GM18508 (cell line): ENCODE measurements around the gene XYLT1.
"Not testable (repeated sequence)": the region's sequence is repeated elsewhere in the genome, so short reads cannot be mapped to it uniquely, and the experiment has no call there.

Experiments used
- ATAC-seq: cut with Tn5 transposase; IDR thresholded peaks from one replicate; pipeline ENCODE4 v1.9.1; 2021; ENCODE audit warnings: moderate number of reproducible peaks; ENCODE audit not compliant: insufficient read depth, unreplicated experiment

XYLT1 gene, protein sequence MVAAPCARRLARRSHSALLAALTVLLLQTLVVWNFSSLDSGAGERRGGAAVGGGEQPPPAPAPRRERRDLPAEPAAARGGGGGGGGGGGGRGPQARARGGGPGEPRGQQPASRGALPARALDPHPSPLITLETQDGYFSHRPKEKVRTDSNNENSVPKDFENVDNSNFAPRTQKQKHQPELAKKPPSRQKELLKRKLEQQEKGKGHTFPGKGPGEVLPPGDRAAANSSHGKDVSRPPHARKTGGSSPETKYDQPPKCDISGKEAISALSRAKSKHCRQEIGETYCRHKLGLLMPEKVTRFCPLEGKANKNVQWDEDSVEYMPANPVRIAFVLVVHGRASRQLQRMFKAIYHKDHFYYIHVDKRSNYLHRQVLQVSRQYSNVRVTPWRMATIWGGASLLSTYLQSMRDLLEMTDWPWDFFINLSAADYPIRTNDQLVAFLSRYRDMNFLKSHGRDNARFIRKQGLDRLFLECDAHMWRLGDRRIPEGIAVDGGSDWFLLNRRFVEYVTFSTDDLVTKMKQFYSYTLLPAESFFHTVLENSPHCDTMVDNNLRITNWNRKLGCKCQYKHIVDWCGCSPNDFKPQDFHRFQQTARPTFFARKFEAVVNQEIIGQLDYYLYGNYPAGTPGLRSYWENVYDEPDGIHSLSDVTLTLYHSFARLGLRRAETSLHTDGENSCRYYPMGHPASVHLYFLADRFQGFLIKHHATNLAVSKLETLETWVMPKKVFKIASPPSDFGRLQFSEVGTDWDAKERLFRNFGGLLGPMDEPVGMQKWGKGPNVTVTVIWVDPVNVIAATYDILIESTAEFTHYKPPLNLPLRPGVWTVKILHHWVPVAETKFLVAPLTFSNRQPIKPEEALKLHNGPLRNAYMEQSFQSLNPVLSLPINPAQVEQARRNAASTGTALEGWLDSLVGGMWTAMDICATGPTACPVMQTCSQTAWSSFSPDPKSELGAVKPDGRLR

DNA sequence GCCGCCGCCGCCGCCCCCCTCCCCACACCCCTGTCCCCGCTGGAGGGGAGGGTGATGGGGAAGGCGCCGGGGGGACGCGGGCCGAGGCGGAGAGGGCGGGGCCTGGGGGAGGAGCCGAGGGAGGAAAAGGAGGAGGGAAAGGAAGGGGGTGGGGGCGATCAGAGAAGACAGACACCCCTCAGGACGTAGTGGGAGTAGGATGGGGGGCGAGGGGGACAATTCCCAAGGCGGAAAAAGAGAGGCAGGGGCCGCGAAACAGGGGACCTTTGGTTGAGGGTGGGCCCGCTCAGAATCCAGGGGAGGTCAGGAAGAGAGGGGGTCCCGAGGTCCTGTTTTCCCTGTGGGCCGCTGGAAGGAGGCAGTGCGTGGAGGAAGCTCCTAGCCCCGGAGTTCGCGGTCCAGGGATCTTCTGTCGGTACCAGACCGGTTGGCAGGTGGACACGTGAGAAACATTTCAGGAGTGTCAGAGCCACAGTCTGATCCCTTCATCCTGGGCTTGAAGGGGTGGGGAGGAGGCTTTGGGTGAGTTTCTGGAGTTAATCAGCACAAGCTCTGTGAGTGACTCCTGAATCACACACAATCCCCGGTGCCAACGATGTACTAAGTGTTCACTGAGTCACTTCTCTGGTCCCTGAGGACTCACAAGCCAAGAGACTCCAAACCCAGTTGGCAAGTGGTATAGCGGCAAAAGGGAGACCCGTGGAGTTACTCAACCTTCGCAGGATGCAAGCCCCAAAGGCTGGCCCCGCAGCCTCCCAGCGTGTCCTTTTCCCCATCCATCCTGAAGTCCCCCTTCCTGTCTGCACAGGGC, at the start of gene XYLT1:
Gene XYLT1, minus strand, starts transcription at position 53 of the 811 bp plus-strand sequence. CDS start 164 bp downstream, outside the sequence.
- ATAC-seq, result no peak

DNA sequence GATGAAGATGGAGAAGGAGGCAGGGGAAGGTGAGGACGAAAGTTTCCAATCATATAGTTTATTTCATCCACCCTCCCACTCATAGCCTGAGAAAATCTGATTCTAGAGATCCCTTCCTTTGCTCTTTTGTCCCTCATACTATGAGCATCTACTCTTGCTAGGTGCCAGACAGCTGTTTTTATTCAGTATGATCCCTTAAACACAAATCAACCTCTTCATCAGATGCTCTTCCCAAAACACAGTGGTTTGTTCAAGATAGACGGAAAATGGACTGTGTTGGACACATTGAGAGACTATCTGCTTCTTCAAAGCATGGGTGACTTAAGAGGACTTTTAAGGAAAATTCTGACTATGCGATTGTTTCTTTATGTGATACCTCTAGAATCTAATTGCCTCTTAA, 49.4 kb upstream of the XYLT1 start:
- no peak for ATAC-seq

DNA sequence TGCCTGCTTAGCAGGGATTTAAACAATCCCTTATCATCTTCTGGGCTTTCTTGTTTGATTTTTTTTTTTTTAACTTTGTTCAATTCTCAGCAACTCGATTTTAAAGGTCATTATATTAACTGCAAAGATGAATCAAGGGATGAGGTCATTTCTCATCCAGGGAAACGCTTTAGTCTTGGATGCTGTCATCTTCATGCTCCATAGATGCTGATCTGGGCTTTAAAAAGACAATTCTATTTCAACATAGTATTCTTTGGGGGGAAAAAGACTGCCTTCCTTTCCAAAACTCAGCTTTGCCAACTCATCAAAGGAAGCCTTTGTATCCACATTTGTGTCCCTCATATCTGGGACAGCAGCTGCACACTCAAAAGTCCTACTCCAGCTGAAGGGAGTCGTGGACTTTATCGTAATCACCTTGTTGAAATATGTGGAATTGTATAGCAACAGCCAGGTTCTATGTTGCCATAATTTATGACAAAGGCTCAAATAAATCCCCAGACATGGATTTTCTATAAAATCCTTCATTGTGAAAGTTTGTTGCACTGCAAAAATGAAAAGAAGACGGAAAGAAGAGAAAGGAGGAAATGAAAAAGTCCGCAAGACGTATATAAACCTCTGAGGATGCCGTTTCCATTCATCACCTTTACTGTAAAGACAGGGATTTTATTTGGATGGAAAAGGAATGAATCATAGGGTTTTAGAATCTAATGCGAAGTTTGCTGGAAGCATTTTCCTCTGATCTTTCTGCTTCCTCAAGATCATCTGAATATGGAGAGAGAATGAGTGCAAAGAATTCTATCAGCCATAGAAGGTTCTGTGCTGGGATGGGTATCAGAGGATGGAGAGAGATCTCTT, 48.6 kb upstream of the XYLT1 start:
- ATAC-seq, result no peak

DNA sequence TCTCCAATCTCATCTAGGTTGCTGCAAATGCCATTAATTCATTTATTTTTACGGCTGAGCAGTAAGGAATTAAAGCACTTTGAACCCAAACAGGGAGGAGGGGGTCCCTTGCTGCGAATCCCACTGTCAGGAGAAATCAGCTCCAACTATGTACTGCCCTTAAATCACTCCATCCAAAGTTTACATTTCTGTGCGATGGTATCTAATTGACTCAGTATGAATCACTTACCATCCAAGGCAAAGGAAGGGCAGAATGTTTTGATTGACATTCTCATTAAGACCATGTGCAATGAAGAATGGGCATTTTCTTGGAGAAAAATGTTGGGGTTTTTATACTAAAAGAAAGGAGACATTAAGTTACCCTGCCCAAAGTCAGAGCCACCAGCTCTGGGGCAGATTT, 47.7 kb upstream of the XYLT1 start:
- ATAC-seq, result no peak

DNA sequence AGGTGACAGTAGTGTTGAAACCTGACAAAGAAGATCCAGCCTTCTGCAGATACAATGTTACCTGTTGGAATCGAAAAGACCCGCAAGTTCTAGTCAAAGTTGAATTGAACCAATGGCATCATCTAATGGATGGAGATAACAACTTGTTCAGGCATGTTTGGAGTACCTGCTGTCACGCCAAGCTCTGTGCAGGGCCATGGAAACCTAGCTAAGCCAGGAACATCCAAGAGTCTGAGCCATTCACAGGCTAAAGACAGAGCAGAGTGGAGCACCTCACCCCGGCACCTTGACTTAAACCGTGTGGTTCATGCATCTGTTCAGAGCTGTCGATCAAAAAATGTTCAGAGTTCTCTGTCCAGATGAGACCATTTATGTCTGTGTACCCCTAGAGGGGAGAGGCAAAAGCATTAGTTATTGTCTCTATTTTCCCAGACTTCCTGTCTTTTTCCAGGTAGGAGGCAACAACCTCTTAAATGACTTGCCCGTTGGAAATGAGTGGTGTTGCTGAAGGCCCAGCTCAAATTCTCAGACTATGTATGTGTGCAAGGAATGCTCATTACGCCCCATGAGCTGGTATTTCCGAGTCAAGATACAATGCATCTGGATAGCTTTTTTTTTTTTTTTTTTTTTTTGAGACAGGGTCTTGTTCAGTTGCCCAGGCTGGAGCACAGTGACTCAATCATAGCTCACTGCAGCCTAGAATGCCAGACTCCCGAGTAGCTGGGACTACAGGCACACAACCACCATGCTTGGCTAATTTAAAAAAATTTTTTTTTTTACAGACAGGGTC, 44.9 kb upstream of the XYLT1 start:
- no peak for ATAC-seq

DNA sequence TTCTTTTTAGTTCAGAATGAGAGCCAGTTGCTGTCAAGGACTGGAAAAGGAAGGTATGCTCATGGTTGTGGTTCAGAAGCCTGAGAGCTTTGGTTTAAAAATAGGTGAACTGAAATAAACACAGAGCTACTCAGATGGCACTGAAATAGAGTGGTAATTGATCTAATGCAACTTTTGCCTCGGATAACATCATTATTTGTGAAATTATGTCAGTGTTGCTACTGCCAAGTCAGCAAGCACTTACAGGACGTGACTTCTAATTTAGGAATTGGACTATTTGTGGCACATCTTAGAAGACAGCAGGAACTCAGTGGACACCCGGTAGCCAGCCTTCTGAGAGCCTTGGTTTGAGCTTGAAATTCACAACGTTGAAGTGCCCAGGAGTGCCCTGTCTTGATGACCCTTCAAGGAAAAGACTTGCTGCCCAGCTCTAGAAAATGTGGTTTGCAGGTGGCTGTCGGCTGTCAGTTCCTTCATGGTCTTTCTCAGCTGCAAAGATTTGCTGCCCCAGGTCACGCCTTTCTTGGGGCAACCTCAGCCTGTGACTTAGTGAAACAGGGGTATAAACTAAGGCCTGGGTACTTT, 42.0 kb upstream of the XYLT1 start:
- no peak for ATAC-seq

DNA sequence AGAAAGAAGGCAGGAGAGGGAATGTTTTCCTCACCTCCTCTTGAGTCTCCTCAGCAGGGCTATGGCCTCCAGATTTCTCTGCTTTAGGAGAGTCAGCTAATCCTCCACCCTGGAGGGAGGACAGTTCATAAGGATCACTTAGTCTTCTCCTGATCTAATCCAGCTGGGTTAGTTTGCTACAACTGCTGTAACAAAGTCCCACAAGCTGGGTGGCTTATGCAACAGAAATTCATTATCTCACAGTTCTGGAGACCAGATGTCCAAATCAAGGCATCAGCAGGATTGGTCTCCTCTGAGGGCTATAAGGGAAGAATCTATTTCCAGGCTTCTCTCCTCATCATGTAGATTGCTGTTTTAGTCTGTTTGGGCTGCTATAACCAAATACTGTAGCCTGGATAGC, 40.6 kb upstream of the XYLT1 start:
- no peak for ATAC-seq

DNA sequence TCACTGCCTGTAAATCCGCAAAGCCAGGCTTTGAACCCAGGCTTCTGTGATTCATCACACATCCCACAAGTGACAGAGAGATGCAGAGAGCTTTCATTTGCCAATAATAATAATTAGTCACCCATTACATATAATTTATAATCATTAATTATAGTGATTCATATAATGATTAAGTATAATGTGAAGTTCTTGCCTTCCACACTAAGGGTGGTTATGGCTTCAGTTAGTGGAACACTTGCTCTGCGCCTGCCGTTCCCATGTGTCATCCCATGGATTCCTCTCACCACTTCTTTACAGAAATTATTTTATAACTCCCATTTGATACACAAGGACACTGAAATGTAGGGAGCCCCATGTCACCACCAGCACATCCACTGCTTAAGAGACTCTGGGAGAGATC, 39.8 kb upstream of the XYLT1 start:
- no peak for ATAC-seq

DNA sequence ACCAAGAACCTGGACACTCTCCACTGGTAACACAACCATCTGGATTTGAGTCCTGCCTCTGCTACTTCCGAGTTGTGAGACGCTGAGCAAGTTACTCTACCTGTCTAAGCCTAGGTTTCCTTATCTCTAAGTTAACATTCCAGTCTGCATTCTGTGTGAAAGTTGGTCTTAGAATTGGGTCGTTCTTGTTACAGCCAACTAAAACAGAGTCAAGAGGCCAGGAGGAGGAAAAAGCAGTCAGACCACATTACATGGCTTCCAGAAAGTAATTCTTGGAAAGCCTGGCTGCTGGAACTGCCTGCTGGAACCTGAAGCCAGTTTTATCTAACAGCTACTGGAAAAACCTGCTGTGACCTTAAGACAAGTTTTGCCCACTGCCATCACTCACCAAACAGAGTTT, 38.4 kb upstream of the XYLT1 start:
- ATAC-seq, result no peak

DNA sequence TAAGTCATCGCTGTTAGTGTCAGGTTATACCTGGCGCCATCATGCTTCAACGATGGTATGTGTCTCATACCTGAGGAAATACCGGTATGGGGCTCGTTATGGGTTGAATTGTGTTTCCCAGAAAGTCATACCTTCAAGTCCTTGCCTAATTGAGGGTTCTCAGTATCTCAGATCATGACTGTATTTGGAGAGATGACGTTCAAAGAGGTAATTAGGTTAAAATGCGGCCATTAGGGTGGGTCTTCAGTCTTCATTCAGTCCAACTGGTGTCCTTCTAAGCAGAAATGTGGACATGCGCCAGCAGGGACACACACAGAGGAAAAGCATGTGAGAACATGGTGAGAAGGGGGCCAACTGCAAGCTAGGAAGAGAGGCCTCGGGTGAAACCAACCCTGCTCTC, 37.5 kb upstream of the XYLT1 start:
- no peak for ATAC-seq

DNA sequence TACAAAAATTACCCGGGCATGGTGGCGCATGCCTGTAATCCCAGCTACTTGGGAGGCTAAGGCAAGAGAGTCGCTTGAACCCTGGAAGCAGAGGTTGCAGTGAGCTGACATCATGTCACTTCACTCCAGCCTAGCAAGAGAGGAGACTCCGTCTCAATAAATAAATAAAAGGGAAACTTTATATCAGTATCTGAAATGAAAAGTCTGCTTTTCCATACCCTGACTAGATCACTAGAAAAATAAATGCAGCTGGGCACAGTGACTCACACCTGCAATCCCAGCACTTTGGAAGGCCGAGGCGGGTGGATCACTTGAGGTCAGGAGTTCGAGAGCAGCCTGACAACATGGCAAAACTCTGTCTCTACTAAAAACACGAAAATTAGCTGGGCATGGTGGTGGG, 36.8 kb upstream of the XYLT1 start:
- not testable (repeated sequence) for ATAC-seq

DNA sequence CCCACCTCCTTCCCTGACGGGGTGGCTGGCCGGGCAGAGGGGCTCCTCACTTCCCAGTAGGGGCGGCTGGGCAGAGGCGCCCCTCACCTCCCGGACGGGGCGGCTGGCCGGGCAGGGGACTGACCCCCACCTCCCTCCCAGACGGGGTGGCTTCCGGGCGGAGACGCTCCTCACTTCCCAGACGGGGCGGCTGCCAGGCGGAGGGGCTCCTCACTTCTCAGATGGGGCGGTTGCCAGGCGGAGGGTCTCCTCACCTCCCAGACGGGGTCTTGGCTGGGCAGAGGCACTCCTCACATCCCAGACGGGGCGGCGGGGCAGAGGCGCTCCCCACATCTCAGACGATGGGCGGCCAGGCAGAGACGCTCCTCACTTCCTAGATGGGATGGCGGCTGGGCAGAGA, 35.1 kb upstream of the XYLT1 start:
- not testable (repeated sequence) for ATAC-seq

DNA sequence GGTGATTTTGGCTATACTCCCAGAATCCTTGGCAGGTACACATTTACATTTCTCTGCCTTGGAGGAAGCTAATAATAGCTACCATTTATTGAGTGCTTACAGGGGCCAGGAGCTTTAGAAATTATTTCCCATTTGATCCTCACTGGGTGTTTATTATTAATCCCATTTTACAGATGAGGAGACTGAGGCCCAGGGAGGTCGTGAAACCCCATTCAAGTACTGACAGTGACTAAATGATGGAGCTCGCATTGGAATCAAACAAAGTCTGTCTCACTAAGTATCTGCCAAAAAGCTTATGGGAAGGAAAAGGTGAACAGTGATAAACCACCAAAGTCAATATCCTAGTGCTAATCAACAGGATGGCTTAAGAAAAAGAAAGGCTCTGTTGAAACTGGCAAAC, 33.3 kb upstream of the XYLT1 start:
- ATAC-seq, result no peak

DNA sequence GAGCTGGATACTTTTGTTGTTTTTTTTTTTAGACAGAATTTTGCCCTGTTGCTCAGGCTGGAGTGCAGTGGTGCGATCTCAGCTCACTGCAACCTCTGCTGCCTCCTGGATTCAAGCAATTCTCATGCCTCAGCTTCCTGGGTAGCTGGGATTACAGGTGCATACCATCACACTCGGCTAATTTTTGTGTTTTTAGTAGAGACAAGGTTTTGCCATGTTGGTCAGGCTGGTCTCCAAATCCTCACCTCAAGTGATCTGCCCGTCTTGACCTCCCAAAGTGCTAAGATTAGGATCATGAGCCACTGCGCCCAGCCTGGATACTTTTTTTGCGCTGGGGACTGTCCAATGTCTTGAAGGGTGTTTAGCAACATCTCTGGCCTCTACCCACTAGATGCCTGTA, 32.6 kb upstream of the XYLT1 start:
- no peak for ATAC-seq

DNA sequence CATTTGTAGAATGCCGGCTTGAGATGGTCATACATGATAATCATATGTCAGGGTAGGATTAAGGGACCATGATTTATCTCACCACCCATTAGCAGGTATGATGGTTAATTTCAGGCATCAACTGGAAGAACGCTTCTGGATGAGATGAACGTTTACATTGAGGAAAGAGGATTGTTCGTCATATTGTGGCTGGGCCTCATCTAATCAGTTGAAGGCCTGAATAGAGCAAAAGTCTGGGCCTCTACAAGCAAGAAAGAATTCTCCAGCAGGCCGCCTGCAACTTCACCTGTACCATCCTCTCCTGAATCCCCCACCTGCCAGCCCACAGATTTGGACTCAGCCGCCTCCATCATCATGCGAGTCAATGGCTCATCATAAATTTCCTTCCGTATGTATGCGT, 30.6 kb upstream of the XYLT1 start:
- ATAC-seq, result no peak

DNA sequence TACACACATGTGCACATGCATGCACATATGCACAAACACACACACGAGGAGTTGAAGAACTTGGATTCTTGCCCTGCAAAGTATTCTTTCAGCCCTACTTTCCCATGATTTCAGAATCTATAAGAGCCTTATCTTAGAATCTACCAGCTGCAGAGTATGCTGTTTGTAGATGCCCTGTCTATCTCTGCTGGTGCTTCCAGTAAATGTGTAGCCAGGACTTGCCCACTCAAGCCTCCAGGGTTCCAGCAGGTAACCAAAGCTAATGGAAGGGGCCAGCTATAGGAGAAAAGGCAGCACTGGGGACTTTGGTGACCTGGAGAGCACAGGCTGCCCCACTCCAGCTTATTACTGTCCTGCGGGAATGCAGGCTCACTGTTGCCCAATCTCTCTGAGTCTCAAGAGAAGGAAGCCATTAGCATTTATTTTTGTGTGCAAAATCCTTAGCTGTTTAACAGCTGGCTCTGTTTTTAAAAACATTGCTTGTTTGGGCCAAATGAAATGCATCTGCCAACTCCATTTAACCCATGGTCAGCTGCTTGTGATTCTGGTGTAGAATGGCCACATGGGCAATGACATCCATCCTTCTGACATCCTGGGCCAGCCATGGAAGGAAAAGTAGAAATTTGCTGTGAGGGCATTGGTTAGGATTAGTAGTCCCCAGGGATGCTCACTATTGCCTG, 28.6 kb upstream of the XYLT1 start:
- ATAC-seq, result no peak

DNA sequence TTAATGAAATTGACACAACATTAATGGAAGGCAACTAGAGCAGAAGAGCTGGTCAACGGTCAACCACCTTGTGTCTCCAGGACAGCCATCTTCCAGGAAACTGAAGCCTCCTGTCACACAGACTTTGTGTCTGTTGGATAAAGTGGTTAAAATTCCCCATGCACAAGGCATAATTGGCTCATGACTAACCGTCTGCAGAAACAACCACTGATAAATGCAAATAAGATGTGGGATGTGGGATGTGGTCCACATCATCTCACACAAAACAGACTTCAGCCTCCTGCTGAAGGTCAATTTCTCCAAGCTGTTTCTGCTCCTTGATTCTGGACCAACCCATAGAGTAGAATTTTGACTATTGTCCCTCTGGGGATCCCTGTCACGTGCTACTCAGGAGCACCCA, 26.9 kb upstream of the XYLT1 start:
- no peak for ATAC-seq

DNA sequence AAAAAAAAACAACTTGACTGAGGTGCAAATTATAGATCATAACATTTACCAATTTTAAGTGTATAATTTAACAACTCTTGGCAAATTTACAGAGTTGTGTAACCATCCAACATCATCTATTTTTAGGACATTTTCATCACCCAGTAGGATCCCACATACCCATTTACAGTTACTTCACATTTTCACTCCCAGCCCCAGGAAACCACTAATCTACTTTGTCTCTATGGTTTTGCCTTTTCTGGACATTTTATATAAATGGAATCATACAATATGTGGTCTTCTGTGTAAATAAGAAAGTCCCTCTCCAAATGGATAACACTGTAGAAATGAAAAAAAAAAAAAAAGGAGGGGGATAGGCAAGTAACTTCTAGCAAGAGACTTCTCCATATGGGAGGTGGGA, 26.1 kb upstream of the XYLT1 start:
- no peak for ATAC-seq
